Pulmonary artery endothelial cell (primary cell): ENCODE data around the gene NFATC1. TPM values are rescaled to one million over a fixed set of nuclear protein-coding genes. Genes with fewer than 3 reads are reported as not detected.
"Not testable (repeated sequence)": the region's sequence is repeated elsewhere in the genome, so short reads cannot be mapped to it uniquely, and the experiment has no call there.

Experiments
- DNase-seq: peaks from one replicate; pipeline ENCODE4 v3.0.0-alpha.2; 2011; ENCODE audit warnings: low read depth, low spot score
- total RNA-seq: library from RNA; depleted of rRNA; stranded (reverse); fragments of >200 nt; gene quantifications from 2 replicates; pipeline ENCODE4 v1.2.3, GENCODE V29; 2014

The NFATC1 gene
- total RNA-seq, 1 donor from 2014 or later = 4.5 TPM

- DNase-seq = no peak
These were observed 92.1 kb downstream of the NFATC1 start for GRCh38 chr18:79487801-79488201.

GRCh38 chr18:79488311-79489050 is 92.8 kb downstream of the NFATC1 start:
- DNase-seq = no peak

GRCh38 chr18:79489051-79489898 is 93.5 kb downstream of the NFATC1 start:
- no peak for DNase-seq

GRCh38 chr18:79489899-79490625 is 94.3 kb downstream of the NFATC1 start:
- no peak for DNase-seq

GRCh38 chr18:79490626-79491041 is 94.9 kb downstream of the NFATC1 start:
- no peak for DNase-seq

GRCh38 chr18:79491081-79491551 is 95.4 kb downstream of the NFATC1 start:
- DNase-seq = no peak

GRCh38 chr18:79493211-79493800 is 97.6 kb downstream of the NFATC1 start:
- DNase-seq = no peak

- no peak for DNase-seq
These were observed 98.1 kb downstream of the NFATC1 start for GRCh38 chr18:79493801-79494211.

- no peak for DNase-seq
These were observed 99.2 kb downstream of the NFATC1 start for GRCh38 chr18:79494936-79495335.

GRCh38 chr18:79495591-79496071 is 99.9 kb downstream of the NFATC1 start:
- DNase-seq = no peak

- no peak for DNase-seq
These were observed 100.7 kb downstream of the NFATC1 start for GRCh38 chr18:79496237-79496977.

GRCh38 chr18:79496978-79497637 is 101.4 kb downstream of the NFATC1 start:
- DNase-seq = no peak

- no peak for DNase-seq
These were observed 101.9 kb downstream of the NFATC1 start for GRCh38 chr18:79497638-79498081.

- no peak for DNase-seq
These were observed 102.9 kb downstream of the NFATC1 start for GRCh38 chr18:79498662-79499061.

GRCh38 chr18:79501006-79501405 is 105.3 kb downstream of the NFATC1 start:
- DNase-seq = no peak

GRCh38 chr18:79502782-79503181 is 107.1 kb downstream of the NFATC1 start:
- peak; percentile 66 for DNase-seq

GRCh38 chr18:79503406-79503805 is 107.7 kb downstream of the NFATC1 start:
- DNase-seq = no peak

- DNase-seq = no peak
These were observed 108.3 kb downstream of the NFATC1 start for GRCh38 chr18:79504034-79504433.

- not testable (repeated sequence) for DNase-seq
These were observed 108.8 kb downstream of the NFATC1 start for GRCh38 chr18:79504495-79504894.

GRCh38 chr18:79505465-79505864 is 109.7 kb downstream of the NFATC1 start:
- not testable (repeated sequence) for DNase-seq
